ENCODE measurements around the gene MAP1LC3B. TPM values are rescaled to one million over a fixed set of nuclear protein-coding genes. Genes with fewer than 3 reads are reported as not detected.

The MAP1LC3B gene
- total RNA-seq, 1 experiment from 2014 or later = 56.0 TPM

GRCh38 chr16:87395181-87395842, 3.2 kb downstream of the MAP1LC3B start:
- Histone ChIP-seq H3K4me3 (ENCODE audit: low read length) (no peak overlapping the region), H3K4me1 (ENCODE audit: low read length) (peaks cover 19% of the 10 kb centered on the region), H3K9me3 (ENCODE audit: low read length) (no peaks in the 10 kb centered on the region), H3K36me3 (ENCODE audit: insufficient read depth, low read length) (peaks cover 9% of the 10 kb centered on the region), H4K20me1 (ENCODE audit: insufficient read depth, low read depth, low read length) (peaks cover 25% of the 10 kb centered on the region; the same call in 1 of the 2 replicates), H3K27ac (ENCODE audit: low read length) (no peak overlapping the region), H3K9ac (ENCODE audit: low read length) (no peak overlapping the region), H3K4me2 (ENCODE audit: low read depth, low read length, poor library complexity, severe bottlenecking) (no peak overlapping the region), H3K27me3 (ENCODE audit: low read length) (no peaks in the 10 kb centered on the region), H2AFZ (ENCODE audit: low read length) (no peak overlapping the region), H3K9me2 (replicated peaks; ENCODE audit: insufficient read depth, low read length) (no peaks in the 10 kb centered on the region), H3K79me2 (ENCODE audit: low read length) (peaks cover 74% of the 10 kb centered on the region)
- no peak for DNase-seq

GRCh38 chr16:87404764-87405625, 12.9 kb downstream of the MAP1LC3B start:
- no peak overlapping the region for H2AFZ ChIP-seq (ENCODE audit: low read length)
- no peak overlapping the region for H3K27ac ChIP-seq (ENCODE audit: low read length)
- no peaks in the 10 kb centered on the region for H3K79me2 ChIP-seq (ENCODE audit: low read length)
- no peaks in the 10 kb centered on the region for H3K27me3 ChIP-seq (ENCODE audit: low read length)
- H3K4me3 ChIP-seq (ENCODE audit: low read length) = no peak overlapping the region
- H3K4me1 ChIP-seq (ENCODE audit: low read length) = no peaks in the 10 kb centered on the region
- peaks cover 13% of the 10 kb centered on the region for H3K36me3 ChIP-seq (ENCODE audit: insufficient read depth, low read length)
- 0 out of 2 replicates have a peak, but pooled peaks cover 5% of the 10 kb centered on the region for H4K20me1 ChIP-seq (ENCODE audit: insufficient read depth, low read depth, low read length)
- no peak for DNase-seq
- no peak overlapping the region for H3K4me2 ChIP-seq (ENCODE audit: low read depth, low read length, poor library complexity, severe bottlenecking)
- H3K9ac ChIP-seq (ENCODE audit: low read length) = no peak overlapping the region
- no peaks in the 10 kb centered on the region for H3K9me2 ChIP-seq (replicated peaks; ENCODE audit: insufficient read depth, low read length)
- H3K9me3 ChIP-seq (ENCODE audit: low read length) = no peaks in the 10 kb centered on the region

GRCh38 chr16:87406495-87407088, 14.5 kb downstream of the MAP1LC3B start:
- Histone ChIP-seq H3K9me2 (replicated peaks; ENCODE audit: insufficient read depth, low read length) (no peaks in the 10 kb centered on the region), H3K4me1 (ENCODE audit: low read length) (no peaks in the 10 kb centered on the region), H3K27ac (ENCODE audit: low read length) (no peak overlapping the region), H3K27me3 (ENCODE audit: low read length) (no peaks in the 10 kb centered on the region), H3K36me3 (ENCODE audit: insufficient read depth, low read length) (peaks cover 9% of the 10 kb centered on the region), H3K9ac (ENCODE audit: low read length) (no peak overlapping the region), H3K4me2 (ENCODE audit: low read depth, low read length, poor library complexity, severe bottlenecking) (no peak overlapping the region), H3K79me2 (ENCODE audit: low read length) (no peaks in the 10 kb centered on the region), H3K9me3 (ENCODE audit: low read length) (no peaks in the 10 kb centered on the region), H4K20me1 (ENCODE audit: insufficient read depth, low read depth, low read length) (0 out of 2 replicates have a peak, but pooled peaks cover 5% of the 10 kb centered on the region), H2AFZ (ENCODE audit: low read length) (no peak overlapping the region), H3K4me3 (ENCODE audit: low read length) (no peak overlapping the region)
- DNase-seq = no peak

- no peak overlapping the region for H2AFZ ChIP-seq (ENCODE audit: low read length)
- H3K27ac ChIP-seq (ENCODE audit: low read length) = no peak overlapping the region
- peaks cover 9% of the 10 kb centered on the region for H3K36me3 ChIP-seq (ENCODE audit: insufficient read depth, low read length)
- H3K9me2 ChIP-seq (replicated peaks; ENCODE audit: insufficient read depth, low read length) = no peaks in the 10 kb centered on the region
- H3K4me1 ChIP-seq (ENCODE audit: low read length) = no peaks in the 10 kb centered on the region
- DNase-seq = no peak
- no peak overlapping the region for H3K4me3 ChIP-seq (ENCODE audit: low read length)
- no peak overlapping the region for H3K4me2 ChIP-seq (ENCODE audit: low read depth, low read length, poor library complexity, severe bottlenecking)
- H3K79me2 ChIP-seq (ENCODE audit: low read length) = no peaks in the 10 kb centered on the region
- H4K20me1 ChIP-seq (ENCODE audit: insufficient read depth, low read depth, low read length) = 0 out of 2 replicates have a peak, but pooled peaks cover 5% of the 10 kb centered on the region
- no peaks in the 10 kb centered on the region for H3K27me3 ChIP-seq (ENCODE audit: low read length)
- H3K9me3 ChIP-seq (ENCODE audit: low read length) = no peaks in the 10 kb centered on the region
- H3K9ac ChIP-seq (ENCODE audit: low read length) = no peak overlapping the region
Measured at GRCh38 chr16:87407511-87408112, 15.5 kb downstream of the MAP1LC3B start.

GRCh38 chr16:87409153-87409552, 17.0 kb downstream of the MAP1LC3B start:
- no peak overlapping the region for H3K9ac ChIP-seq (ENCODE audit: low read length)
- no peaks in the 10 kb centered on the region for H3K9me2 ChIP-seq (replicated peaks; ENCODE audit: insufficient read depth, low read length)
- no peak overlapping the region for H2AFZ ChIP-seq (ENCODE audit: low read length)
- H3K36me3 ChIP-seq (ENCODE audit: insufficient read depth, low read length) = peaks cover 4% of the 10 kb centered on the region; the same call in 1 of the 2 replicates
- no peak overlapping the region for H3K27ac ChIP-seq (ENCODE audit: low read length)
- H4K20me1 ChIP-seq (ENCODE audit: insufficient read depth, low read depth, low read length) = 0 out of 2 replicates have a peak, but pooled peaks cover 5% of the 10 kb centered on the region
- H3K4me2 ChIP-seq (ENCODE audit: low read depth, low read length, poor library complexity, severe bottlenecking) = no peak overlapping the region
- no peaks in the 10 kb centered on the region for H3K79me2 ChIP-seq (ENCODE audit: low read length)
- no peaks in the 10 kb centered on the region for H3K27me3 ChIP-seq (ENCODE audit: low read length)
- H3K4me1 ChIP-seq (ENCODE audit: low read length) = no peaks in the 10 kb centered on the region
- no peaks in the 10 kb centered on the region for H3K9me3 ChIP-seq (ENCODE audit: low read length)
- DNase-seq = no peak
- H3K4me3 ChIP-seq (ENCODE audit: low read length) = no peak overlapping the region

GRCh38 chr16:87409781-87410180, 17.6 kb downstream of the MAP1LC3B start:
- H3K9me2 ChIP-seq (replicated peaks; ENCODE audit: insufficient read depth, low read length) = no peaks in the 10 kb centered on the region
- no peaks in the 10 kb centered on the region for H3K79me2 ChIP-seq (ENCODE audit: low read length)
- H3K36me3 ChIP-seq (ENCODE audit: insufficient read depth, low read length) = peaks cover under 1% of the 10 kb centered on the region; the same call in 1 of the 2 replicates
- H3K4me3 ChIP-seq (ENCODE audit: low read length) = no peak overlapping the region
- no peaks in the 10 kb centered on the region for H3K9me3 ChIP-seq (ENCODE audit: low read length)
- H3K4me2 ChIP-seq (ENCODE audit: low read depth, low read length, poor library complexity, severe bottlenecking) = no peak overlapping the region
- H3K4me1 ChIP-seq (ENCODE audit: low read length) = no peaks in the 10 kb centered on the region
- H3K27me3 ChIP-seq (ENCODE audit: low read length) = no peaks in the 10 kb centered on the region
- H3K9ac ChIP-seq (ENCODE audit: low read length) = no peak overlapping the region
- no peak for DNase-seq
- H4K20me1 ChIP-seq (ENCODE audit: insufficient read depth, low read depth, low read length) = 0 out of 2 replicates have a peak, but pooled peaks cover 5% of the 10 kb centered on the region
- no peak overlapping the region for H2AFZ ChIP-seq (ENCODE audit: low read length)
- no peak overlapping the region for H3K27ac ChIP-seq (ENCODE audit: low read length)

GRCh38 chr16:87410530-87410929, 18.4 kb downstream of the MAP1LC3B start:
- Histone ChIP-seq H3K36me3 (ENCODE audit: insufficient read depth, low read length) (no peaks in the 10 kb centered on the region), H3K9me2 (replicated peaks; ENCODE audit: insufficient read depth, low read length) (no peaks in the 10 kb centered on the region), H3K4me3 (ENCODE audit: low read length) (no peak overlapping the region), H2AFZ (ENCODE audit: low read length) (no peak overlapping the region), H3K9me3 (ENCODE audit: low read length) (no peaks in the 10 kb centered on the region), H3K27me3 (ENCODE audit: low read length) (no peaks in the 10 kb centered on the region), H3K27ac (ENCODE audit: low read length) (no peak overlapping the region), H3K4me1 (ENCODE audit: low read length) (no peaks in the 10 kb centered on the region), H4K20me1 (ENCODE audit: insufficient read depth, low read depth, low read length) (0 out of 2 replicates have a peak, but pooled peaks cover 5% of the 10 kb centered on the region), H3K79me2 (ENCODE audit: low read length) (no peaks in the 10 kb centered on the region), H3K9ac (ENCODE audit: low read length) (no peak overlapping the region), H3K4me2 (ENCODE audit: low read depth, low read length, poor library complexity, severe bottlenecking) (no peak overlapping the region)
- no peak for DNase-seq
